EH (cell line): ENCODE results near the gene ADAMTS2.

Experiments
- DNase-seq: peaks from one replicate; pipeline ENCODE4 v3.0.0-alpha.2; 2015; ENCODE audit warnings: low read depth

The ADAMTS2 gene

DNA sequence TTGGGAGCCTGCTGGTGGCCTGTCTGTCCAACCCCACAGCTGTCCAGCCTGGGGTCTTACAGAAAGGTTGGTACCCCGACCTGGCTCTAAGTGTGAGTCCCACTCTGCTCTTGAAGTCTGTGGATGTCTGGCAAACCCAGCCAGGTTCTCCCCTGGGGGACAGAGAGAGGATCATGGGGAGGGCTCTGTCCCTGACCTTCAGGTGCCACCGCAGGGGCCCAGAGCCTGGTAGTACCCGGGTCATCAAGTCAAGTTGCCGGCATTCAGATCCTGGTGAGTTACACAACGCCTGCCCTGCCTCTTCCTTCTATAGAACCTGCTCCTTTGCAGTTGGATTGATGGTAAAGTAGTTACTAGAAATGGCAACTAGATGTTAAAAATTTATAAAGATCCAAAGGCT, 66.7 kb downstream of the ADAMTS2 start:
- DNase-seq = no peak

- peak; percentile 32 for DNase-seq
Measured at GRCh38 chr5:179278119-179278518, 67.1 kb downstream of the ADAMTS2 start.

- peak; percentile 33 for DNase-seq
Measured at GRCh38 chr5:179276838-179277395, 68.3 kb downstream of the ADAMTS2 start.

- peak; percentile 100 for DNase-seq
Measured at GRCh38 chr5:179275941-179276837, 69.1 kb downstream of the ADAMTS2 start.

GRCh38 chr5:179275381-179275878, 69.8 kb downstream of the ADAMTS2 start:
- no peak for DNase-seq

- peak; percentile 29 for DNase-seq
Measured at GRCh38 chr5:179274321-179275315, 70.6 kb downstream of the ADAMTS2 start.

DNA sequence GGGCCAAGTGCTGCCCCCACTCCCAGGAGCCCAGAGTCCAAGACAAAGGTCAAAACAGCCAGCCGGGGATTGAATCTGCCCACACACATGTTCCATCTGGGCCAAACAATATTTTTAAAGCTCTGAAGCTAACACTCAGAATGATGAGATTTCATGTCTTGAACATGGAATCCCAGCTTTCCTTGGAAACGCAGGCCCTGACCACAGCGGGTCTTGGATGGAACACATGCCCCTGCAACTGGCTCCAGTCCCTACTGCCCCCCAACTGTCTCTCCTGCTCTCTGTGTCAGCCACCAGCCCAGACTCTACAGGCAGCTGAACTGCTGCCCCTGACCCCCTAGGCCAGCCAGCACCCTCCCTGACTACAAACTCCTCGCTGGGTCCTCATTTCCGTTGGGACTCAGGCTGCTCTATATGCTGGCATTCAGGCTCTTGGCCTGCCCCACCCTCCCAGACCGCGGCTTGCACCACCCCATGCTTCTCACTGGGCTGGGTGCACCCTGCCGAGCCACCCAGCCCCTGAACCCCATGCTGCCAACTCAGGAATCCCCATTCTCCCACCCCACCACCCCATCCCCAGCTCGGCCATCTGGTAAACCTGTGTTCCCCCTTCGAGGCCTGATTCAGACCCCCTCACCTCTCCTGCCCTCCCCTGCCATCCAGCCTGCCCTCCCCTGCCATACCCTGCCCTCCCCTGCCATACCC, 71.7 kb downstream of the ADAMTS2 start:
- no peak for DNase-seq

DNA sequence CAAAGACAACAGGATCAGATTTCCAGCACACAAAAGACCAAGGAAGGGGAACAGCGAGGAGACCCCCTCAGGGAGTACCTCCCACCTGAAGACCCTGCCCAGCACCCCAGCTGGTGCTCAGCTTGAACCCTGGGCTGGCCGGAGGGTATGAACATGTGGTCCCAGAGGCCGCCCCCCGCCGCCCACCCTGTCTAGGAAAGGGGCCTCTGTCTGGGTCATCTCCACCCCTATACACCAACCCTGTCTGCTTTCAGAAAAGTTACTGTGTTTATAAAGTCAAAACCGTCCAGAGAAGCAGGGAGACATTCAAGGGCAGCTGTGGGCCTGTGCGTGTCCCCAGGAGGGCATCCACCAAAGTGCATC, 72.2 kb downstream of the ADAMTS2 start:
- no peak for DNase-seq

- no peak for DNase-seq
Measured at GRCh38 chr5:179272326-179273072, 72.8 kb downstream of the ADAMTS2 start.

DNA sequence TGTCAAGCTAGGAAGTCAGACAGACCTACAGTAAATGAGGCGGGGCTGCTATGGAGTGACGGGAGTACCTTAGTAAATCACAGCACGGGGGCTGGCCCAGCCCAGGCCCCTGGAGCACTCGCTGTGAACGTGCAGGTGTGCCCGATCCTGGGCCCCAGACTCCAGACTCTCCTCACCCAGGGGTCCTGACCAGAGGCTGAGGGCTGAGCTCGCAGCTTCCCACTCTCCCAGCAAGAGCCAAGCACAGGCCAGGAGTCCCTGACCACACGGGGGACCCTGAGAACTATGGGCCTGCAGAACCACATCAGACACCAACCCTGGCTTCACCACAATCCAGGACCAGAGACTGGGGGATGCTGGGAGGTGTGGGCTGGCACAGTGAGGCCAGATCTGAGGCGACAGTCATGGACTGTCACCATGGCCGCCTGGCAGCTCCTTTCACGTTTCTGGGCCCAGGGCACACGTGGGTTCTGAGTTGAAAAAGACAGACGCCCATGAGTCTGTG, 73.4 kb downstream of the ADAMTS2 start:
- DNase-seq = no peak

- no peak for DNase-seq
Measured at GRCh38 chr5:179271428-179271734, 73.9 kb downstream of the ADAMTS2 start.

DNA sequence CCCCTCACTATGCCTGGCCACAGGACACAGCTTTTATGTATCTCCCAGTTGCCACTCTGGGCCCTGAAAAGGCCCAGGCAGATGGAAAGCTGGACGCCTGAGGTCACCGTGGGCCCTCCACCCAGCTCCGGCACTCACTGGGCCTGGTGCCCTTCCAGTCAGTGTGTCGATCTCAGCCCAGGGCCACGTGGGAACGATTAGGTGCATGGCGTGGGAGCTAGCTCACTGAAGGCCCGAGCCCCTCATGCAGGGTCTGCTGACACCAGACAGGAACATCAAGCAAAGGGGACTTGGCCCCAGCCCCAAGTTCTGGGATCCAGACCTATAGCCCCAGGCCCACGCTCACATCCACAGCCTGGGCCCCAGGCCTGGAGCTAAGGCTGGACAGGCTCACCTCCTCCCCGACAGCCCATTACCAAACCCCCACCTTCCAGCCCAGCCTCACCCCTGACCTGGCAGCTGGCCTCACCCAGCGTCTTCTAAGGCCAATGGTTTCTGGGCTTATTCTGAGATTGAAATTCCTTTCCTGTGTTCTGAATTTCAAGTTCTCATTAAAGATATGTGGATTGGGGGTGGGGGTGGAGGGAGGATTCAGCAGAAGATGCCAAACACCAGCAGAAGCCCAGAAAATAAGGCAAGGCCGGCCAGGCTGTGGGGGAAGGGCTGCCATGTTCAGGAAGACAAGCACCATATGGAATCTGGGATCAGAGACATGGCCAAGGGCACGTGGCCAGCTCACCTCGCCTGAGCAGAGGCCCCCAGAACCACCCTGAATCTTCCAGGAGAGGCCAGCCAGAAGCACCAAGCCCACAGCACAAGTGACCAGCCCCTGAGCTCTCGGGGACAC, 74.5 kb downstream of the ADAMTS2 start:
- DNase-seq = peak; percentile 92

DNA sequence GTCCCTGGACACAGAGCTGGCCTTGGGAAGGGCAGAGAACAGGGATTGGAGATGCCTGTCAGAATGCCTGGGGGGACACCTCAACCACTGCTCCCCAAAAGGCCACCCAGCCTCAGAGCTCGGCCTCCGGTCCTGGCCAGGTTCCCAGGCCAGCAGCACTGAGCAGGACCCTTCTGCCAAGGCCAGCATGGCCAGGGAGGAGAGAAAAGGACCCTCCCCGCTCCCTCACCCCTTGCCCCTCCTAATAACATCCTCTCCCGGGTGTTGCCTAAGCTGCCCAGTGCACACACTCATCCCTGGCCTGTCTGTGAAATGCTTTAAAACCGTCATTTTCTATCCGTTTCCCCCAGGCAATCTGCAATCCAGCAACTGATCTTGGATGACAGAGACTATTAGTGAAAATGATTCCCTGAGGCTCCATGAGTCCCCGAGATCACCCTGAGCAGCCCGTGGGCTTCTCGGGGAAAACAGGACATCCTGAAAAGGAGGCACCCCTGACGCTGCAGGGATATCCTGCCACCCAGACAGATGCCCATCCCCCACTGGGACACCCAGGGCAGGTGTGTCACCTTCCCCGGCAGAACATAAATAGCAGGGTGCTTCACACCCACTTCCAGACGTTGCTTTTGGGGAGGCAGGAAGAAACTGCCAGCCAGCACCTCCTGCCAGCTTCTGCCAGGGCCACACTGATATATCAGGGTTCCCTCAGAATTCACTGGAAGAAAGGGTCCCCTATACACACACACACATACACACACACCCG, 75.3 kb downstream of the ADAMTS2 start:
- DNase-seq = peak; percentile 95

DNA sequence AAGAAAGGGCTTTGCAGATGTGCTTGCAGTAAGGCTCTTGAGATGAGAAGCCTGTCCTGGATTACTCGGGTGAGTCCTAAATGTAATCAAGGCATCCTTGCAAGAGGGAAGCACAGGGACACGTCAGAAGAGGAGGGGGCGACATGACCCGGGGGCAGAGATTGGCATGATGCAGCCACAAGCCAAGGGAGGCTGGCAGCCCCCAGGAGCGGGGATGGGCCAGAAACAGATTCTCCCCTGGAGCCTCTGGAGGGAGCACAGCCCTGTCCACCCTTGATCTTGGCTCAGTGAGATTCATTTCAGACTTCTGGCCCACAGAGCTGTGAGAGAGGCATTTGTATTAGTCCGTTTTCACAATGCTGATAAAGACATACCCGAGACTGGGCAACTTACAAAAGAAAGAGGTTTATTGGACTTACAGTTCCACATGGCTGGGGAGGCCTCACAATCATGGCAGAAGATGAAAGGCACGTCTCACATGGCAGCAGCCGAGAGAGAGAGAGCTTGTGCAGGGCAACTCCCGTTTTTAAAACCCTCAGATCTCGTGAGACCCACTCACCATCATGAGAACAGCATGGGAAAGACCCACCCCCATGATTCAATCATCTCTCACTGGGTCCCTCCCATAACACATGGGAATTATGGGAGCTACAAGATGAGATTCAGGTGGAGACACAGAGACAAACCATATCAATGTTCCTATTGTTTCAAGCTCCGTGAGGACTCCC, 76.1 kb downstream of the ADAMTS2 start:
- peak; percentile 63 for DNase-seq

GRCh38 chr5:179268399-179268952, 76.8 kb downstream of the ADAMTS2 start:
- no peak for DNase-seq

- DNase-seq = peak; percentile 75
Measured at GRCh38 chr5:179267671-179268083, 77.6 kb downstream of the ADAMTS2 start.

GRCh38 chr5:179267071-179267670, 78.1 kb downstream of the ADAMTS2 start:
- peak; percentile 44 for DNase-seq
